NB4 (cell line): ENCODE data around the gene DCC.

Experiments
- CTCF ChIP-seq: IDR thresholded peaks from one replicate; pipeline ENCODE4 v1.5.1; 2012; ENCODE audit warnings: low read depth, low read length
- MAX ChIP-seq: IDR thresholded peaks from 2 replicates; pipeline ENCODE4 v1.6.1; 2011; ENCODE audit warnings: low read depth, low read length
- MYC ChIP-seq: IDR thresholded peaks from 2 replicates; pipeline ENCODE4 v1.6.1; 2011; ENCODE audit warnings: low read depth, low read length
- POLR2A ChIP-seq: IDR thresholded peaks from 2 replicates; pipeline ENCODE4 v1.6.1; 2011; ENCODE audit warnings: mild to moderate bottlenecking; ENCODE audit not compliant: insufficient read length; ENCODE audit errors: extremely low read depth

- TF ChIP-seq CTCF (no peak), MAX (no peak), POLR2A (no peak), MYC (no peak)
Observed at GRCh38 chr18:52537261-52537660, 197.3 kb downstream of the DCC start.
